ENCODE results near the gene TPM3.
"Not testable (repeated sequence)": the region's sequence is repeated elsewhere in the genome, so short reads cannot be mapped to it uniquely, and the experiment has no call there.

TPM3 gene

GRCh38 chr1:154159554-154159953, 32.3 kb downstream of the TPM3 start:
- DNase-seq: no peak

DNA sequence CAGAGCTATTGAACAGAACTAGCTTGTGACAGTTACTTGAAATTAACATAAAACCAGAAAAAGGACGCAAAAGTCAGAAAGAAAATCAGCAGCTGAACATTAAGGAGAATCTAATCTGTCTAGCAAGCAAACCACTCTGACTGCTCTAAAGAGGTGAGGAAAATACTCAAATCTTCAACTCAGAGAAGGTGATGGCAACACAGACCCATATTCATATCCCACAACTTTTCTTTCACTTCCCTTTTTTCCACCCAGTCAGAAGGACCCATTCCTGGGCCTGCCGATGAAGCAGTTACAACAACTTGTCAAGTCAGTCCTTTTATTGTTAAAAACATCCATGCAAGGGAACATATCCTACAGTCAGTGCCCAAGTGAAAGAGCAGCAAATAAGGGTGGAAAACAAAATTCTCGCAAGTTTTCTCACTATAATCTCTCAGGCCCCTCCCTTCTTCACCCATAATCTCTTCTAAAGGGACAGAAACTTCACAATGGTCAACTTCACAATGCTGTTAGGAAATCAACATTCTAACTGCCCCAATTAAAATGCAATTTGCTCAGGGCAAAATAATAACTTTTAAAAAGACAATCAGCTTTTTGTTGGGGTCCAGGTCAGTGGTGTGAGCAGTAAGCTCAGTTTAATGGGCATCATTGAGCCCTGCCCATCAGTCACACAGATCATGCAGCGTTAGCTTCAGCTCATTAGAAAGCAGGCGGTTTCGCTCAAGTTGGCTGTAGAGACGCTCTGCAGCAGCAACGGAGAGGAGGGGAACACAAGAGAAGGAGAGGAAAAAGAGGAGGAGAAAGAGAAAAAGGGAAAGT, 33.4 kb downstream of the TPM3 start:
- no peak for DNase-seq

GRCh38 chr1:154157520-154158306, 34.2 kb downstream of the TPM3 start:
- peak; percentile 57 to 63 for DNase-seq

- DNase-seq: no peak
Measured at GRCh38 chr1:154155251-154155650, 36.6 kb downstream of the TPM3 start.

DNA sequence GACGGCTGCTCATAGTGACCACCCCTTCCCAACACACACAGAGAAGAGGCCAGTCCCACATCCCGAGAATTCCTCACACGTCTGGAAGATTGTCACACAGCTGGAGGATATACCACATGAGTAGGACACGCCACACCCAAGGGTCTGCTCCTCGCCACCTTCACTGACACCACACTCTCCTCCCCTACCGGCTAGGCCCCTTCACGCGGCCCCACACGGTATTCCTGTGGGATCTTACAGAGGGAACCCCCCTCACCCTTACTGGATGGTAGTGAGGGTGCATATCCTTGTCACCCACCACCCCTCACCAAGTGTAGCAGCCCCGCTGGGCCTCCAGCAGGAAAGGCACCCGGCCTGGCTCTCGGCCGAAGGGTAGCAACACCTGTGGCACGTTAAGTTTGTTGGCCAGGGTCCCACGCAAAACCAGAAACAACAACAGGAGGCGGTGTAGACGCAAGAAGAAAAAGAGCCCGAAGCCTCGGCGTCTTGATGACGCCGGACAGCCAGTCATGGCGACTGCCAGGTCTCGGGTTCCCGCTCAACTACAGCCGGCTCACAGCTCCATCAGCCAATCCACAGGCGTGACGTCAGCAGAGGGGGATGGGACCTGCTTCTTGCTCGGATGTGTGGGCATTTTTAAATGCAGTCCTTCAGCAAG, 37.2 kb downstream of the TPM3 start, which contains the start of gene NUP210L:
Gene NUP210L, minus strand, starts transcription at position 540 of the 658 bp plus-strand sequence.
- no peak for DNase-seq

DNA sequence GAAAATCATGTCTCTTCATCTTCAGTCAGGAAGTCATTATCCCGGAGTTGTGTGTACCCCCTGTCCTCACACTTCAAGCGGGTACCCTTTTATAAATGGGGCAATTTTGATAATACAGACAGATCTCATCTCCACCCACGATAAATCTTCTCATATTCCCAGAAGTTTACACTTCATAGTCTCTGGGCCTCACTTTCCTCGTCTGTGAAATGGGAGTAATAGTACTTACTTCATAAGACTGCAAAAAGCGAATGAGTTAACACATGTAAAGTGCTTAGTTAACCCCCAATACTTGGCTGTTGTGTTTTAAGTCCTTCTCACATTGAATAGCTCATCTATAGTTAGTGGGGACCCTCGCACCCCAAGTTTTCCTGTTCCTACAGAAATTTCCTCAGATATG, 37.8 kb downstream of the TPM3 start:
- no peak for DNase-seq

GRCh38 chr1:154151311-154151710, 40.6 kb downstream of the TPM3 start:
- DNase-seq: no peak

- no peak for DNase-seq
Measured at GRCh38 chr1:154148807-154149206, 43.1 kb downstream of the TPM3 start.

GRCh38 chr1:154147505-154147904, 44.4 kb downstream of the TPM3 start:
- DNase-seq: not testable (repeated sequence)

- no peak for DNase-seq
Measured at GRCh38 chr1:154145986-154146385, 45.9 kb downstream of the TPM3 start.

- no peak for DNase-seq
Measured at GRCh38 chr1:154142358-154142757, 49.5 kb downstream of the TPM3 start.

DNA sequence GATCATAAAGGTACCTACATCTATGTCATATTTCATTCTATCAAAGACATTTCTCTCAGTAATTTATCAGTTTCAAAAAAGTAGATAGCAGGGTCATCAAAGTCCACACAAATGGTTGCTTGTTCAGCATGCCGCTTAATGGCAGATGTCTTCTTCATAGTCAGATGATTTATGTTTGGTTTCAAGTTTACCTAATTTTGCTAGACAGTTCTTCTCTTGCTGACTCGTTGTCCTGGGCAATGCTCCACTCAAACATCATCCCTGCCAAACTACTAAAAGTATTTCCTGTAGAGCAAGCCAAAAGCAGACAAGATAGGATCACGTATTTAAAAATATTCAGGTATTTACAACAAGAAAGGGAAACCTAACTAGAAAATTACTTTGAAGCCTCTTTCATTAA, 50.7 kb downstream of the TPM3 start:
- no peak for DNase-seq

DNA sequence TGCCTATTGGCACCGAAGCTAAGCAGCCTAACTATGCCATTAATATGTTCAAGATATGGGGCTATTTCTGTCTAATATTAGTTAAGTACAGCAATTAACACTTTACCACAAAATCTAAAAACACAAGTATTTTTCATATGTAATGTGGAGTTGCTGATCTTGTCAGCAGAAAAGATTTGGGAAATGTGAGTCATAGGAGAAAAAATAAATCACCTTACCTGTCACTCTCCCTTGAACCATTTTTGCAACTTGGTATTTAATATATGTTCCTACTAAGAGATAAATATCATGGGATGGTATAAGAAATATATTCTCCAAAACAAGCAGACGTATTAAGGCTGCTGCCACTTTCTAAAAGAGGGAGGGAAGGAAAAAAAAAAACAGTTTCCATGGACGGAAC, 54.0 kb downstream of the TPM3 start:
- DNase-seq: no peak

DNA sequence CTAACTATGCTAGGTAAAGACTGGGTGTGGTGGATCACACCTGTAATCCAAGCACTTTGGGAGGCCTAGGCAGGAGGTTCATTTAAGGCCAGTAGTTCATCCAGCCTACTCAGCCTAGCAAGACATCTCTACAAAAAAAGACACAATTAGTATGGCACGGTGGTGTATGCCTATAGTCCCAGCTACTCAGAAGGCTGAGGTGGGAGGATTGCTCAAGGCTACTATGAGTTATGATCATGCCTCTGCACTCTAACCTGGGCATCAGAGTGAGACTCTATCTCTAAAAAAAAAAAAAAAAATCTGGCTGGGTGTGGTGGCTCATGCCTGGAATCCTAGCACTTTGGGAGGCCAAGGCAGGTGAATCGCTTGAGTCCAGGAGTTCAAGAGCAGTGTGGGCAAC, 58.6 kb downstream of the TPM3 start:
- DNase-seq: no peak

- no peak for DNase-seq
Measured at GRCh38 chr1:154129391-154129970, 62.4 kb downstream of the TPM3 start.

DNA sequence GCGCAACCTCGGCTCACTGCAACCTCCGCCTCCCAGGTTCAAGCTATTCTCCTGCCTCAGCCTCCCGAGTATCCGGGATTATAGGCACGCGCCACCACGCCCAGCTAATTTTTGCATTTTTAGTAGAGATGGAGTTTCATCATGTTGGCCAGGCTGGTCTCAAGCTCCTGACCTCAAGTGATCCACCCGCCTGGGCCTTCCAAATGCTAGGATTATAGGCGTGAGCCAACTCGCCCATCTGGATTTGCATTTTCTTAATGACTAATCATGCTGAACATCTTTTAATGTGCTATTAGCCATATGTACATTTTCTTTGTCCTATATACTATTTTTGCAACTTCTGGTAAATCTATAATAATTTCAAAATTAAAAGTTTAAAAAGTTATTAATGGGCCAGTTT, 68.7 kb downstream of the TPM3 start:
- DNase-seq: not testable (repeated sequence)

GRCh38 chr1:154117642-154118041, 74.3 kb downstream of the TPM3 start:
- DNase-seq: no peak

DNA sequence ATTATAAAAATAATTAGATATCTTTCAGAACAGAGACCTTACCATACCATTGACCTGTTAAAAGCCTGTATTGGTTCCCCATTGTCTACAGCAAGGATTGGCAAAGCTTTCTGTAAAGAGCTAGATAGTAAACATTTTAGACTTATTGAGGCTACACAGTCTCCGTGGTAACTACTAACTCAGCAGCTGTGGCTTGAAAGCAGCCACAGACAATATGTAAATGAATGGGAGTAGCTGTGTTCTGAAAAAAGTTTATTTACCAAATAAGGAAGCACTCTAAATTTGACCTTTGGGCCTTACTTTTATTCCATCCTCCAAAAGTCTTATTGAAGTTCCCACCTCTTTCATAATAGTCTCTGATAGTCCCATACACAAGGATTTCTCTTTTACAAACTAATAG, 76.7 kb downstream of the TPM3 start:
- DNase-seq: no peak
